HG03442 (cell line): ENCODE results near the gene NRXN3.
"Not testable (repeated sequence)": the region's sequence is repeated elsewhere in the genome, so short reads cannot be mapped to it uniquely, and the experiment has no call there.

Experiments used
- ATAC-seq: cut with Tn5 transposase; IDR thresholded peaks from one replicate; pipeline ENCODE4 v1.9.1; 2021; ENCODE audit warnings: mild to moderate bottlenecking, moderate library complexity; ENCODE audit not compliant: unreplicated experiment

The NRXN3 gene

GRCh38 chr14:78469947-78470346, 299.8 kb downstream of the NRXN3 start:
- ATAC-seq = no peak

DNA sequence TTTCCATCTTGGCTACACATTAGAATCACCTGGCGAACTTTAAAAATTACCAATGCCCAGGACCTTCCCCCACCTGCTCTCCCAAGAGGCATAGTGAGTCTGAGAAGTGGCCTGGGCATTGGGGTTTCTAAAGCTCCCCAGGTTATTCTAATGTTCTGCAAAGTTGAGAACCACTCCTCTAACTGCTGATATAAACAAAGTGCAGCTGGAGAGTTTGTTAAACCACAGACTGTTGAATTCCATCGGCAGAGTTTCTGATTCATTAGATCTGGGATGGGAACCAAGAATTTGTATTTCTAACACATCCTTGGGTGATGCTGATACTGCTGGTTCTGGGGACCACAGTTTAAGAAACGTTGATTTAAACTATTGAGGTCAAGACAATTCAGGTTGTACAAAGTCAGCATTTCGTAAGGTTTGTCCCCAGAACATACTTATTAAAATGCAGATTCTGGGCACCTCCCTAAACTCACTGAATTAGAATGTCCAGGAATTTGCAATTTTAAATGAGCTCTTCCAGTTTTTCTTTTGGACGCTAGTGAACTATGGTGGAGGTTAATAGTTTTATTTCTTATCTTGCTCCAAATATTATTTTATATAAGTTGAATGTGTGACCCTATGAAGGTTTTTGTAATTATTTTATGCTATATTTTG, 309.1 kb downstream of the NRXN3 start:
- ATAC-seq = no peak

GRCh38 chr14:78484028-78484427, 313.9 kb downstream of the NRXN3 start:
- ATAC-seq = no peak

GRCh38 chr14:78486081-78486480, 315.9 kb downstream of the NRXN3 start:
- no peak for ATAC-seq

GRCh38 chr14:78486621-78487020, 316.4 kb downstream of the NRXN3 start:
- ATAC-seq = no peak

GRCh38 chr14:78487573-78487972, 317.4 kb downstream of the NRXN3 start:
- ATAC-seq = not testable (repeated sequence)

GRCh38 chr14:78488938-78489337, 318.8 kb downstream of the NRXN3 start:
- ATAC-seq = no peak

GRCh38 chr14:78491048-78491447, 320.9 kb downstream of the NRXN3 start:
- ATAC-seq = no peak

GRCh38 chr14:78498062-78498595, 328.0 kb downstream of the NRXN3 start:
- ATAC-seq = no peak

GRCh38 chr14:78501909-78502308, 331.7 kb downstream of the NRXN3 start:
- ATAC-seq = no peak

- ATAC-seq = no peak
Observed at GRCh38 chr14:78508023-78508422, 337.9 kb downstream of the NRXN3 start.

DNA sequence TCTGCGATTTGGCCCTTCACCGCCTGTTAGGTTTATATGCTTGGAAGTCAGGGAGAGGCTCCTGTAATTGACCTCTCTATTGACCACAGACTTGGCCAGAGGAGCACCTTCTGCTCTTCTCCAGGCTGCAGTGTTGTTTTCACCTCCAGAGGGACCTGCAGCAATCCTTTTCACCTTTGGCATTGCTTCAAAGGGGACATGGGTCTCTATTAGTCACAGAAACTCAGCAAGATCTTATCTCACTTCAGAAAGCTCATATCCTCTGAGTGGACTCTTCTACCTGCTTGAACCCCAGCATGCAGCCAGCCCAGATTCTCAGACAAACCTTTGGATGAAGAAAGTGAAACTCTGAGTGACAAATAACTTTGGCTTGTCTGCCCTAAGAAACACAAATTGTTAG, 339.3 kb downstream of the NRXN3 start:
- no peak for ATAC-seq

DNA sequence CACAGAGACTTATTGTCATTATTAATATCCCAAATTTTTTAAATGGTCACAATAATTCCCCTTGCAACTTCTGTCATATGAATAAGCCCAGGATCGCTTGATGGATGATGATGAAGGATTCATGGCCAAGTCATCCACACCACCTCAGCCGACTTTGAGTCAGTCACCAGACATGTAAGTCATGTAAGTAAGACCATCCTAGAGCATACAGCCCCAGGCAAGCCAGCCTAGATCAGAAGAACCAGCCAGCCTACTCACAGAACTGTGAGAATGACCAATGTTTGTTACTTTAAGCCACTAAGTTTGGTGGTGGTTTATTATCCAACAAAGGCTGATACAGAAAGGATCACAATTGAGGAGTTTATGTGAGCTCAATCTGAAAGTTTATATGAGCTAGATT, 341.8 kb downstream of the NRXN3 start:
- ATAC-seq = no peak

DNA sequence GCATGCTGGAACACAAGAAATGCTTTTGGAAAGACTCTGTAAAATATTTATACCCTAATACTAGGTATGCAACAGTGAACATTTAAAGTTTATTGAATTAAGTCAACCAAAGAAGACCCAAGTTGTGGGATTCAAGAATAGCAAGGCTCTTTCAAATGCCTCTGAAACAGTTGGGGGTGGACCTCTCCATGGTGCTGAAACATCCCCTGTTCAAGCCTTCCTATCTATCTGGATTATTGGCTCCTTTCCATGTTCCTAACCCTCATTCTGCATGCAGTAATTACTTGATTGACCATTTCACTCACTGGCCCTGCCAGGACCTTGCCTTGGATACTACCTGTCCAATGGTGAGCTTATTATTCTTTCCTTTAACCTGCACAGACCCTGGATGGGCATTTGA, 349.7 kb downstream of the NRXN3 start:
- ATAC-seq = no peak

DNA sequence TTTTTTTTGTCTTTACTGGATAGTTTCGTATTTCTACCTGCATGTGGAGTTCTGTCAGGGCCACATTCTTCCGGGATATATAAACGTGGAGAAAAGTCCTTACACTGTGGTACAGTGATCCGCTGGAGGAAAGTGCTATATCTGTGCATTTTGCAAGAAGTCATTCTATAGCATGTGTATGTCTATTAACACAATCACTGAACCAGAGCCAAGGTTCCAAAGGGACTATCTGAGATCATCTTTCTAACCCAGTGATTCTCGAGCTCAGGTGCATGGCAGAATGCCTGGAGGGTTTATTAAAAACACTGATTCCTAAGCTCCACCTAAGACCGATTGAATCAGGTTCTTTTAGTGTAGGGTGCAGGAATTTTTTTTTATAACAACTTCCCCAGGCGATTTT, 354.0 kb downstream of the NRXN3 start:
- ATAC-seq = no peak

DNA sequence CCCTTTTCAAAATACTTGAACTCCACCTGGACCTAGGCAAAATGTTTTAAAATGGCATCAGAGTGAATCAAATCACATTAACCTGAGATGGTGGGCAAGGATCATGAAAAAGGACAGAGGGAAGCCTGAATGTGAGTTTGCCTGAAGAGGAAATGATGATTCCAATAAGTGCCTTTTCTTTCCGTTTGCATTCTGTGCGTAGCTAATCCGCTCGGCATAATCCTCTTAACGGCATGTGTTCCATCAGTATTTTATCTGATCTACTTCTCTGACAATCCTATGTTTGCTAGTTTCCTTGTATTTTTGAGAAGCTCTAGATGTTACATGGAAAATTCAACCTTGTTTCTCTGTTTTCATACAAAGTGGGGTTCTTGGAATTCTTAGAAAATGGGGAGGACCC, 354.6 kb downstream of the NRXN3 start:
- ATAC-seq = no peak

DNA sequence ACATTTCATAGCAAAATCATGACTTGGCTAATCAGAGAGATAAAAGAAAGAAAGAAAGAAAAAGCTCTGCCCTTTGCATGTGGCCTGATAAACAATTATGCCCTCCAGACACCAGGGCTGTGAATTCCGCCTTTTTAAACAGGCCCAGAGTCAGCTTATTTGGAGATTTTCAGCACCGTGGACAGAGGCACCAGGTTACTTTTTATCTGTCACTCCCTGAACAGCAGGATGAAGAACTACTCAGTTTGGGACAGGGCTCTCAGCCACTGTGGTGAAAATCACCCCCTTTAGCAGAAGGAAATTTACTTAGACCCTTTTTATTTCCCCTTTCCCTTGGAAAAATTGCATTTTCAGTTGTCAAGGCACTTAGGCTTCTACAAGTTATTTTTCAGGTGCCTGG, 359.9 kb downstream of the NRXN3 start:
- ATAC-seq = no peak

DNA sequence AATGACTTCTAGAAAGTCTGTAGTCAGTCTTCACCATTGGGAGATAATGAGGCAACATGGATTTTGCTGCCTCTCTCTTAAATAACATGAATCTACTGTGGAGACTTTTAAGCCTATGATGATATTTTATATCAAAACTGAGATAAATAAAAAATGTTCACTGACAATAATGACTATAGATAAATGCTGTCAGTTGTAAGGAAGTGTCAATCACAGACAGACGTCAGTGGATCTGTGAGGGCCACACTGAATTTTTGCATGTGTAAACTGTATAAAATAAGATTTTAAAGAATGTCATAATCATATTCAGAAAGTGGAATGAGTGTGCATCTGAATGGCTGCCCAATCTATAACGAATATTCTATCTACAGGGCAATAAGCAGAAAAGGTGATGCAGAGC, 364.0 kb downstream of the NRXN3 start:
- ATAC-seq = no peak

GRCh38 chr14:78535041-78535440, 364.9 kb downstream of the NRXN3 start:
- ATAC-seq = no peak

- not testable (repeated sequence) for ATAC-seq
Observed at GRCh38 chr14:78541788-78542187, 371.6 kb downstream of the NRXN3 start.

- ATAC-seq = no peak
Observed at GRCh38 chr14:78543433-78543832, 373.3 kb downstream of the NRXN3 start.

DNA sequence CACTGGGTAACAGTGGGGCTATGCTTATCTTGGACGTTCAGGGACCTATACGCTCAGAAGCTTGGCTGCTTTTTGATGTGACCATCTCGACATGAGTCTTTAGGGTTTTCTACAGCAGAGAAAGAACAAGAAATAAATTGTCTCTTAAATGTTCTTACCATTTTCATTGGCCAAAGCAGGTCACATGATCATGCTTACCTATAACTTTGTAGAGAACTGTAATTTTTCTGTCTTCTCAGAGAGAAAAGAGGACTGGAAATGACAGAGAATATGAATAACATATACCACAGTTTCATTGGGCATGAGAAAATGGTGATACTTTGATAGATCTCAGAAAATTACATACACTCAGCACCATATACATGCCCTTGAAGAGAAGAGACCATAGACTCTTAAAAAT, 390.9 kb downstream of the NRXN3 start:
- ATAC-seq = no peak
